HG03108 (cell line): Measurements from ENCODE around the gene KCTD11.
"Not testable (repeated sequence)": the region's sequence is repeated elsewhere in the genome, so short reads cannot be mapped to it uniquely, and the experiment has no call there.

Experiments used
- ATAC-seq: cut with Tn5 transposase; IDR thresholded peaks from one replicate; pipeline ENCODE4 v1.9.1; 2021; ENCODE audit warnings: moderate library complexity; ENCODE audit not compliant: unreplicated experiment

Gene KCTD11

DNA sequence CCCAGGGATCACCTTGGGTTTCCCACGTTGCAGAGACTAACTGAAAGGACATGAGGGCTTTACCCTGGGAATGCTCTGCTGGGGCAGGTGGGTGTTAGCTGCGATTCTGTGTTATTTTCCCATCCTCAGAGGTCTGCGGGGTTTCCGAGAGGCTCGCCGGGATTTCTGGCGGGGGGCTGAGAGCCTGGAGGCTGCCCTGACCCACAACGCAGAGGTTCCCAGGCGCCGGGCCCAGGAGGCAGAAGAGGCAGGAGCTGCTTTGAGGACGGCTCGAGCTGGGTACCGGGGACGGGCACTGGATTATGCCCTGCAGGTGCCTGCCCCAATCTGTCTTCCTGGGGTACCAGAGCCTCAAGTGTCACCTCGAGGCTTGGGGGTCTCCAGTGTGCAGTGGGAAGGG is 8.7 kb upstream of the KCTD11 start:
- ATAC-seq: no peak

DNA sequence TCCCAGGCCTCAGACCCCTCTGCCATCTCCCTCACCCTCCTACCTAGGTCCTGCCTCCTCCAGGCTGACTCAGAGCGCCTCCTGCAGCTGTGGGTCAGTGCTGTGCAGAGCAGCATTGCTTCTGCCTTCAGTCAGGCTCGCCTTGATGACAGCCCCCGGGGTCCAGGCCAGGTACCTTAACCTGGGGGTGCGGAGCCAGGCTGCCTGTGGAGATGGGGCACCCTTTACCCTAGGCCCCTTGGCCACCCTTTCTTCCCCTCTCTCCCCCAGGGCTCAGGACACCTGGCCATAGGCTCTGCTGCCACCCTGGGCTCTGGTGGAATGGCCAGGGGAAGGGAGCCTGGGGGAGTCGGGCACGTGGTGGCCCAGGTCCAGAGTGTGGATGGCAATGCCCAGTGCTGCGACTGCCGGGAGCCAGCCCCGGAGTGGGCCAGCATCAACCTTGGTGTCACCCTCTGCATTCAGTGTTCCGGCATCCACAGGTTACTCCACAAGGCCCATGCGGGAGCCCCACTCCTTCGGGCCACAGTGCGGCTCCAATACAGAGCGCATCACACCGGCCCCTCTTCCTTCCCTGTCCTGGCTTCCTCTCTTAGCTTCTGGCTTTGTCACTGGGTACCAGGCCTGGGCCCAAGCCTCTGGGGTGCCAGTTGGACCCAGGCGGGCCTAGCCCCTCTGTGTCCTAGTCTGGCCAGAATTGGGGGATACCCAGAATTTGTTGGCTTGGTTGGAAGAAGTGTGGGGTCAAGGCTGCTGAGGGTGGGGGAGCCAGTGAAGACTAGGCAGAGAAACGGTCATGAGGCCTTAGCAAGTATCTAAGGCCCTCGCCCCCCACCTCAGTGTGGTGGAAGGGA is 5.0 kb upstream of the KCTD11 start:
- no peak for ATAC-seq

GRCh38 chr17:7347630-7348477 is 4.1 kb upstream of the KCTD11 start:
- ATAC-seq: no peak

DNA sequence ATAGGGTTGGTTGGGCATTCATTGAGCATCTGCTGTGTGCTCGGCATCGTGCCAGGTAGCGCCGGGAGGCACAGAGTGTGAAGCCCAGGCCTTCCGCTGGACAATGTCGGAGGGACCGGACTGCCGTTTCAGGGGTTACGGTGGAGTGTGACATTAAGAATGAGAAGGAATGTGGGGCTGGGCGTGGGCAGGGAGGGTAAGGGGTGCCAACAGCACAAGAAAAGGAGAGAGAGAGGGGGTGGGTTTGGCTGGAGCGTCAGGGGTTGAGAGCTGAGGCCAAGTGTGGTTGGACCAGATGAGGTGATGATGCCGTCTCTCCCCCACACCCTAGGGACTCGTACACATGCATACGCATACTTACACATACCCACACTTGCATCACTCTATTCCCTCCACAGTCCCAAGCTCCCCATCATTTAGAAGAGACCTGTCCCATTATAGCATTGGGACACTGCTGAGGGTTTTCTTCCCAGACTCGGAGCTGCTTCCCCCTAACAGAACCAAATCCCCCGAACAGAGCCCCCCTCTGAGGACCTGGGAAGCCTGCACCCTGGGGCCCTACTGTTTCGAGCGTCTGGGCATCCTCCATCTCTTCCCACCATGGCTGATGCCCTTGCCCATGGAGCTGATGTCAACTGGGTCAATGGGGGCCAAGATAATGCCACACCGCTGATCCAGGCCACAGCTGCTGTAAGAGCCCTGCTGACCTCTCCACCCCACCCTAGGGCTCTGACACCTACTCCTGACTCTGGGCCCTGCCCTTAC is 3.3 kb upstream of the KCTD11 start:
- ATAC-seq: no peak

- ATAC-seq: no peak
These were observed 534 bp downstream of the KCTD11 start for GRCh38 chr17:7352503-7352889.

GRCh38 chr17:7352910-7353635 is 1.1 kb downstream of the KCTD11 start:
- ATAC-seq: no peak

GRCh38 chr17:7354262-7354843 is 2.4 kb downstream of the KCTD11 start:
- no peak for ATAC-seq

GRCh38 chr17:7355053-7355452 is 3.1 kb downstream of the KCTD11 start, which contains the start of gene TMEM95:
TMEM95 (plus strand) TSS chr17:7355156; CDS start chr17:7355205, 49 bp downstream.
- no peak for ATAC-seq

DNA sequence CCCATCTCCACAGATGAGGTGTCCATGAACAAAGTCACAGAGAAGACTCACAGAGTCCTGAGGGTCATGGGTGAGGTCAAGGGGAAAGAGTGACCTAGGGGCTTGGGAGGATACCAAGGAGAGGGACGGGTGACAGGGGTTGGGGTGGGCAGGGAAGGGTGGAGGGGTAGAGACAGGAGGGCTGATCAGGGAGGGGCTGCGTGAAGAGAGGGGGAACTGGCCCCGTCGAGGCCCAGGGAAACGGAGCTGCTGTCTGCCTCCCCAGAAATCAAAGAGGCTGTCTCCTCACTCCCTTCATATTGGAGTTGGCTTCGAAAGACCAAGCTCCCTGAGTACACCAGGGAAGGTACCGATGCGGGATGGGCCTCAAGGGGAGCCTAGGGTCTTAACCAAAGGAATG is 3.6 kb downstream of the KCTD11 start:
- ATAC-seq: no peak

GRCh38 chr17:7356072-7356549 is 4.1 kb downstream of the KCTD11 start:
- no peak for ATAC-seq

DNA sequence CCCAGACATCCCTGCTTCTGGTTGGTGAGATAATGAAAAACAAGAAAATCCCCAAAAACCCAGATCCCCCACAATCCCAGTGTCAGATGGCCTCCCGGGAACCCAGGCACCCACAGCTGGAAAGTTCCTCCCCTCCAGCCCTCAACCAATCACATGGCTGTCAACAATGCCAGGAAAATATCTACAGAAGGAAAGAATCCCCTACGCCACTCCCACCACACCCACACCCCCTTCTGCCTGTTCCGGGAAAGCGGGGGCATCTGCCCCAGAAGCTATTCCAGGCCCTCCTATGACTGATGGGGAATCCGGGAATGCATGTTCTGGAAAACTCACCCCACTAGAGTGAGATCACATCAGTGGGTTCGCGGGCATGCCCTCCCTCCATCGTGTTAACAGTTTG is 4.8 kb downstream of the KCTD11 start:
- ATAC-seq: no peak

DNA sequence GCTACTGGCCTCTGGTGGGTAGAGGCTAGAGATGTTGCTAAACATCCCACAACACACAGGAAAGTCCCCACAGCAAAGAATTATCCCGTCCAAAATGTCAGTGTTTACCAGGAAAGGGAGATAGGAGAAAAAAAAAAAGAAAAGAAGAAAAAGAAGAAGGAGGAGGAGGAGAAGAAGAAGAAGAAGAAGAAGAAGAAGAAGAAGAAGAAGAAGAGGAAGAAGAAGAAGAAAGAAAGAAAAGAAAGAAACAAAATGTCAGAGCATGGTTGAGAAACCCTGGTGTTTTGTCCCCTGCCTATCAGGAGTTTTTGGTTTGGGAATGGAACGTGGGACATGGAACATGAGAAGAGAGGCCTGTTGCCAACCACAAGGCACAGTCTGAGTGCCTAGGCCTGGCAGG is 5.4 kb downstream of the KCTD11 start:
- ATAC-seq: no peak

GRCh38 chr17:7361906-7362305 is 9.9 kb downstream of the KCTD11 start:
- ATAC-seq: no peak

DNA sequence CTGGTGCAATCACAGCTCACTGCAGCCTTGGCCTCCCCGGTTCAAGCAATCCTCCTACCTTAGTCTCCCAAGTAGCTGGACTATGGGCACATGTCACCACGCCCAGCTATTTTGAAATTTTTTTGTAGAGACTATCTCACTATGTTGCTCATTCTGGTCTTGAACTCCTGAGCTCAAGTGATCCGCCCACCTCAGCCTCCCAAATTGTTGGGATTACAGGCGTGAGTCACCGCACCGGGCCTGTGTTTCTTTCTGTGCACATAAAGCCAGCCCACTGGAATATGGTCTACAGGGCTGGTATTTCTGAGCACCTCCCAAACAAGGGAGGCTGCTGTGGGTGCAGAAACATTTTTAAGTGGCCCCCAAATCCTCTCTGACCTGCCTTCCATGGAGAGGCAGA is 11.3 kb downstream of the KCTD11 start:
- ATAC-seq: no peak

DNA sequence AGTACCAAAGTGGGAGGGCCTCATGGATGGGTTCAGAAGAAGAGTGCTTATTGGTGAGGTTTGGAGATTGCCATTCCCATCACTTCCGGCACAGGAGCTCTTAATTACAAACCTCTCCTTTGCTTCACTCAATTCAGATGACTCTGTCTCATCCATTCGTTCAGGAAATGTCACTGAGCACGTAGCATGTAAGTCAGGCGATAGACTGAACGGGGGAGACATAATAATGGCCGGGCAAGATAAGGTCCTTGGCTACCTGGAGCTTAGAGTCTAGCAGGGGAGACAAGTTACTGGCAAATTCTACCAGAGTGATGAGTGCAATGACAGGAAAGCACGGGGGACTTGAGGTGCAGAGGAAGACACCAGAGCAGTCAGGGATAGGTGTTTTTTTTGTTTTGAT is 14.0 kb downstream of the KCTD11 start:
- ATAC-seq: not testable (repeated sequence)

GRCh38 chr17:7367083-7367482 is 15.1 kb downstream of the KCTD11 start:
- ATAC-seq: no peak

DNA sequence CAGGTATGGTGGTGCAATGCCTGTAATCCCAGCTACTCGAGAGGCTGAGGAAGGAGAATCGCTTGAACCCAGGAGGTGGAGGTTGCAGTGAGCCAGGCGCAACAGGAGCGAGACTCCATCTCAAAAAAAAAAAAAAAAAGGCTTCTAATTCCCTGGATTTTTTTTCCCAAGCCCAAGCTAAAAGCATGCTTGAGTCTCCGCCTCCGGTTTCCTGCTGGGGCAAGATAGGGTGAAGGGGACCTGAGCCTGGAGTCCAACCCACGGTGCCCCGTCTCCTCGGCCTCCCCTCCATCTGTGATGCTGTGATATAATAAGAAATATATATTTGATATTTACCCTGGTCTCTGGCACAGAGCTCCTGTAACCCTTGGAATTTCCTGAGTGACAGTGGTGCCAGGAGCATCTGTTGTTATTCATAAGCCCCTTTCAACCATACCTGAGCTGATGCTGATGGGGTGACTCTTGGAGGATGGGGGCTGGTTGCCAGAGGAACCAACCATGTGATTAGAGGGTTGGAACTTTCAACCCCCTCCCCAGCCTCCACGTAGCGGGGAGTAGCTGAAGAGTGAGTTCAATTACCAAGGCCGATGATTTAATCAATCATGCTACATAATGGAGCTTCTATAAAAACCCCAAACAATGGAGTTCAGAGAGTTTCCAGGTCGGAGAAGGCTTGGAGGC is 16.1 kb downstream of the KCTD11 start:
- no peak for ATAC-seq

DNA sequence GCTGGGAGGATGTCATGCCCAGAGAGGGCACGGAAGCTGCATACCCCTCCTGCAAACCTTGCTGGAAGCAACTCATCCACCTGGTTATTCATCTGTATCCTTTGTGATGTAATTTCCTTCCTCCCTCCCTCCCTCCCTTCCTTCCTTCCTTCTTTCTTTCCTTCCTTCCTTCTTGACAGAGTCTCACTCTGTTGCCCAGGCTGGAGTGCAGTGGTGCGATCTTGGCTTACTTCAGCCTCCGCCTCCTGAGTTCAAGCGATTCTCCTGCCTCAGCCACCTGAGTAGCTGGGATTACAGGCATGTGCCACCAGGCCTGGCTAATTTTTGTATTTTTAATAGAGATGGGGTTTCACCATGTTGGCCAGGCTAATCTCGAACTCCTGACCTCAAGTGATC is 16.6 kb downstream of the KCTD11 start:
- not testable (repeated sequence) for ATAC-seq

GRCh38 chr17:7369825-7370224 is 17.9 kb downstream of the KCTD11 start:
- ATAC-seq: no peak

DNA sequence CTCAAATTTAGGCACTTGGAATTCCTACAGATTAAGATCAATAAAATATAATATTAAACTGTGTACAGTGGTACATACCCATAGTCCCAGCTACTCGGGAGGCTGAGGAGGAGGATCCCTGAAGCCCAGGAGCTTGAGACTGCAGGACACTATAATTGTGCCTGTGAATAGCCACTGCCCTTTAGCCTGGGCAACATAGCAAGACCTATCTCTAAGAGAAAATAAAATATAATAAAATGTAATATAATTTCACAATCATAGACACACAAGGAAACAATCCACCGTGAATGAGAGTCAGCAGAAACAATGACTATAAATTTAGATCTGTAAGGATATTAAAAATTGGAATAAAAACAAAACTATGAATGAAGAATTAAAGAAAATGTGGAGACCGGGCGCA is 18.9 kb downstream of the KCTD11 start:
- ATAC-seq: no peak
